Suppressor macrophage treated with lipopolysaccharide for 1 hour (primary cell): ENCODE measurements around the gene RAB12.
"Not testable (repeated sequence)": the region's sequence is repeated elsewhere in the genome, so short reads cannot be mapped to it uniquely, and the experiment has no call there.

ENCODE experiments used
- DNase-seq, 3 donors: peaks; one replicate each; pipeline ENCODE4 v3.0.0-alpha.2; 2020 to 2022

Gene RAB12

GRCh38 chr18:8611916-8612576, 2.8 kb downstream of the RAB12 start:
- DNase-seq = peak in 1 of 3 donors; percentile 10

- peak in 1 of 3 donors; percentile 10 for DNase-seq
Measured at GRCh38 chr18:8614875-8615274, 5.6 kb downstream of the RAB12 start.

GRCh38 chr18:8615397-8616027, 6.3 kb downstream of the RAB12 start:
- peak; percentile 78 to 90 (median 89) for DNase-seq

GRCh38 chr18:8616028-8616401, 6.8 kb downstream of the RAB12 start:
- DNase-seq = no peak

GRCh38 chr18:8617907-8618306, 8.7 kb downstream of the RAB12 start:
- no peak for DNase-seq

- DNase-seq = no peak
Measured at GRCh38 chr18:8619041-8619440, 9.8 kb downstream of the RAB12 start.

- DNase-seq = no peak
Measured at GRCh38 chr18:8619835-8620577, 10.8 kb downstream of the RAB12 start.

- peak in 1 of 3 donors; percentile 17 for DNase-seq
Measured at GRCh38 chr18:8620845-8621244, 11.6 kb downstream of the RAB12 start.

- DNase-seq = not testable (repeated sequence)
Measured at GRCh38 chr18:8622625-8623024, 13.4 kb downstream of the RAB12 start.

- DNase-seq = peak; percentile 62 to 68 (median 64)
Measured at GRCh38 chr18:8623549-8624106, 14.4 kb downstream of the RAB12 start.

GRCh38 chr18:8625461-8626092, 16.3 kb downstream of the RAB12 start:
- DNase-seq = no peak

- DNase-seq = no peak
Measured at GRCh38 chr18:8626414-8627106, 17.3 kb downstream of the RAB12 start.

- DNase-seq = no peak
Measured at GRCh38 chr18:8627107-8627472, 17.9 kb downstream of the RAB12 start.

GRCh38 chr18:8627540-8627939, 18.3 kb downstream of the RAB12 start:
- DNase-seq = no peak

- DNase-seq = no peak
Measured at GRCh38 chr18:8629602-8630001, 20.4 kb downstream of the RAB12 start.

- DNase-seq = no peak
Measured at GRCh38 chr18:8630546-8630945, 21.3 kb downstream of the RAB12 start.

- no peak for DNase-seq
Measured at GRCh38 chr18:8631265-8631664, 22.0 kb downstream of the RAB12 start.

- DNase-seq = no peak
Measured at GRCh38 chr18:8632386-8632785, 23.1 kb downstream of the RAB12 start.

GRCh38 chr18:8634508-8634907, 25.3 kb downstream of the RAB12 start:
- DNase-seq = no peak

GRCh38 chr18:8635087-8635486, 25.9 kb downstream of the RAB12 start:
- DNase-seq = no peak

GRCh38 chr18:8639762-8640161, 30.5 kb downstream of the RAB12 start:
- DNase-seq = no peak

- DNase-seq = peak; percentile 71 to 94 (median 86)
Measured at GRCh38 chr18:8643326-8643878, 34.2 kb downstream of the RAB12 start.
